ENCODE data around the gene TERT.
"Not testable (repeated sequence)": the region's sequence is repeated elsewhere in the genome, so short reads cannot be mapped to it uniquely, and the experiment has no call there.

Gene TERT

DNA sequence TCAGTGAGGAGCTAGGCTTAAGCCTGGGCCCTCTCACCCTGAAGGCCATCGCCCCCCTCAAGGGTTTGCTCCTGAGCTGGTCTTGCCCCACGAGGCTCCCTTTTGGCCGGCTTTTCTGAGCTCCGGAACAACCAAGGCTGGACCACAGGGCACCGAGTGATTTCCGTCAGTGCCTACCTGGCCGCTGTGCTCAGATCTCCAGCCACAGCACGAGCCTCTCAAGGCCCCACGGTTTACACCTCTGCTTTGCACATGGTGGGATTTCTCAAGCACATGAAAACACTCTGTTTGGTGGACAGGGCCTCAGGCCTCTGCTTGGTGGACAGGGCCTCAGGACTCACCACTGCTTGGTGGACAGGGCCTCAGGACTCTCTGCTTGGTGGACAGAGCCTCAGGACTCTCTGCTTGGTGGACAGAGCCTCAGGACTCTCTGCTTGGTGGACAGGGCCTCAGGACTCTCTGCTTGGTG is 34.3 kb upstream of the TERT start:
- no peak for TF ChIP-seq ZFX (IDR thresholded peaks at IDR 0.05)
- TF ChIP-seq, protein P1, sequence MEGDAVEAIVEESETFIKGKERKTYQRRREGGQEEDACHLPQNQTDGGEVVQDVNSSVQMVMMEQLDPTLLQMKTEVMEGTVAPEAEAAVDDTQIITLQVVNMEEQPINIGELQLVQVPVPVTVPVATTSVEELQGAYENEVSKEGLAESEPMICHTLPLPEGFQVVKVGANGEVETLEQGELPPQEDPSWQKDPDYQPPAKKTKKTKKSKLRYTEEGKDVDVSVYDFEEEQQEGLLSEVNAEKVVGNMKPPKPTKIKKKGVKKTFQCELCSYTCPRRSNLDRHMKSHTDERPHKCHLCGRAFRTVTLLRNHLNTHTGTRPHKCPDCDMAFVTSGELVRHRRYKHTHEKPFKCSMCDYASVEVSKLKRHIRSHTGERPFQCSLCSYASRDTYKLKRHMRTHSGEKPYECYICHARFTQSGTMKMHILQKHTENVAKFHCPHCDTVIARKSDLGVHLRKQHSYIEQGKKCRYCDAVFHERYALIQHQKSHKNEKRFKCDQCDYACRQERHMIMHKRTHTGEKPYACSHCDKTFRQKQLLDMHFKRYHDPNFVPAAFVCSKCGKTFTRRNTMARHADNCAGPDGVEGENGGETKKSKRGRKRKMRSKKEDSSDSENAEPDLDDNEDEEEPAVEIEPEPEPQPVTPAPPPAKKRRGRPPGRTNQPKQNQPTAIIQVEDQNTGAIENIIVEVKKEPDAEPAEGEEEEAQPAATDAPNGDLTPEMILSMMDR (conservative IDR thresholded peaks at IDR 0.05) = no peak
- no peak overlapping the region for H3K27ac ChIP-seq

DNA sequence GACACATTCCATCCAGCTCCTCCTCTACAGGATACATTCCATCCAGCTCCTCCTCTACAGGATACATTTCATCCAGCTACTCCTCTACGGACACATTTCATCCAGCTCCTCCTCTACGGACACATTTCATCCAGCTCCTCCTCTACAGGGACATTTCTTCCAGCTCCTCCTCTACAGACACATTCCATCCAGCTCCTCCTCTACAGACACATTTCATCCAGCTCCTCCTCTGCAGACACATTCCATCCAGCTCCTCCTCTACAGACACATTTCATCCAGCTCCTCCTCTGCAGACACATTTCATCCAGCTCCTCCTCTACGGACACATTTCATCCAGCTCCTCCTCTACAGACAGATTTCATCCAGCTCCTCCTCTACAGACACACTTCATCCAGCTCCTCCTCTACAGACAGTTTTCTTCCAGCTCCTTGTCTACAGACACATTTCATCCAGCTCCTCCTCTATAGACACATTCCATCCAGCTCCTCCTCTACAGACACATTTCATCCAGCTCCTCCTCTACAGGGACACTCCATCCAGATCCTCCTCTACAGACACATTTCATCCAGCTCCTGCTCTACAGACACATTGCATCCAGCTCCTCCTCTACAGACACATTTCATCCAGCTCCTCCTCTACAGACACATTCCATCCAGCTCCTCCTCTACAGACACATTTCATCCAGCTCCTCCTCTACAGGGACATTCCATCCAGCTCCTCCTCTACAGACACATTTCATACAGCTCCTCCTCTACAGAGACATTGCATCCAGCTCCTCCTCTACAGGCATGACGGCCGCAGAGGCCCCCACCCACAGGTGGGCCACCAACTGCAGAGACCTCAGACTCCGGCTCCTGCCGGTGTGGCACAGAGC is 33.6 kb upstream of the TERT start:
- not testable (repeated sequence) for H3K27ac ChIP-seq

DNA sequence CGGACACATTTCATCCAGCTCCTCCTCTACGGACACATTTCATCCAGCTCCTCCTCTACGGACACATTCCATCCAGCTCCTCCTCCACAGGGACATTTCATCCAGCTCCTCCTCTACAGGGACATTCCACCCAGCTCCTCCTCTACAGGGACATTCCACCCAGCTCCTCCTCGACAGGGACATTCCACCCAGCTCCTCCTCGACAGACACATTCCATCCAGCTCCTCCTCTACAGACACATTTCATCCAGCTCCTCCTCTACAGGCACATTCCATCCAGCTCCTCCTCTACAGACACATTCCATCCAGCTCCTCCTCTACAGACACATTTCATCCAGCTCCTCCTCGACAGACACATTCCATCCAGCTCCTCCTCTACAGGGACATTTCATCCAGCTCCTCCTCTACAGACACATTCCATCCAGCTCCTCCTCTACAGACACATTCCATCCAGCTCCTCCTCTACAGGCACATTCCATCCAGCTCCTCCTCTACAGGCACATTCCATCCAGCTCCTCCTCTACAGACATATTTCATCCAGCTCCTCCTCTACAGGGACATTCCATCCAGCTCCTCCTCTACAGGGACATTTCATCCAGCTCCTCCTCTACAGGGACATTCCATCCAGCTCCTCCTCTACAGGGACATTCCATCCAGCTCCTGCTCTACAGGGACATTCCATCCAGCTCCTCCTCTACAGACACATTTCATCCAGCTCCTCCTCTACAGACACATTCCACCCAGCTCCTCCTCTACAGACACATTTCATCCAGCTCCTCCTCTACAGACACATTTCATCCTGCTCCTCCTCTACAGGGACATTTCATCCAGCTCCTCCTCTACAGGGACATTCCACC is 32.3 kb upstream of the TERT start:
- H3K27ac ChIP-seq = not testable (repeated sequence)

DNA sequence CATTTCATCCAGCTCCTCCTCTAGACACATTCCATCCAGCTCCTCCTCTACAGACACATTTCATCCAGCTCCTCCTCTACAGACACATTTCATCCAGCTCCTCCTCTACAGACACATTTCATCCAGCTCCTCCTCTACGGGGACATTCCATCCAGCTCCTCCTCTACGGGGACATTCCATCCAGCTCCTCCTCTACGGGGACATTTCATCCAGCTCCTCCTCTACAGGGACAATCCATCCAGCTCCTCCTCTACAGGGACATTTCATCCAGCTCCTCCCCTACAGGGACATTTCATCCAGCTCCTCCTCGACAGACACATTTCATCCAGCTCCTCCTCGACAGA is 31.6 kb upstream of the TERT start:
- H3K27ac ChIP-seq = not testable (repeated sequence)

DNA sequence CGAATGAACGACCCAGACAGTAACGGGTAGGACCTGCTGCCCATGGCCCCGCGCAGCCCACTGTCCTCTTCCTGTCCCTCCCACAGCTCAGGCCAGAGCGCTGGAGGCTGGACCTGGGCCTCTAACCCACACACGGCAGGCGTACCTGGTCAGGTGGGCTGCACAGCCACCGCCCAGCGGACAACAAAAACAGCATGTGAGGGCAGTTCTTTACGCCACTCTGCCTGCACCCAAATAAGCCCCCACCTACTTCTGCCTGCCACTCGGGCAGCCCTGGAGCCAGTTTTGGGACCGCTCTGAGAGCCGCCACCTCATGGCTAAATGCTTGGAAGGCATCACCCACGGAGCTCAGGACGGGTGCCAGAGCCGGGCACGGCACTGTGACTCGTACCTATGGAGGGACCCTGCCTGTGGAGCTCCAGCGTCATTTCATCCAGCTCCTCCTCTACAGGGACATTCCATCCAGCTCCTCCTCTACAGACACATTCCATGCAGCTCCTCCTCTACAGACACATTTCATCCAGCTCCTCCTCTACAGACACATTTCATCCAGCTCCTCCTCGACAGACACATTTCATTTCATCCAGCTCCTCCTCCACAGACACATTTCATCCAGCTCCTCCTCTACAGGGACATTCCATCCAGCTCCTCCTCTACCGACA is 31.1 kb upstream of the TERT start:
- H3K27ac ChIP-seq = no peak overlapping the region; the same call in 1 of the 2 replicates
- no peak for TF ChIP-seq ZFX (IDR thresholded peaks at IDR 0.05)
- TF ChIP-seq, protein P1 (conservative IDR thresholded peaks at IDR 0.05) = no peak

DNA sequence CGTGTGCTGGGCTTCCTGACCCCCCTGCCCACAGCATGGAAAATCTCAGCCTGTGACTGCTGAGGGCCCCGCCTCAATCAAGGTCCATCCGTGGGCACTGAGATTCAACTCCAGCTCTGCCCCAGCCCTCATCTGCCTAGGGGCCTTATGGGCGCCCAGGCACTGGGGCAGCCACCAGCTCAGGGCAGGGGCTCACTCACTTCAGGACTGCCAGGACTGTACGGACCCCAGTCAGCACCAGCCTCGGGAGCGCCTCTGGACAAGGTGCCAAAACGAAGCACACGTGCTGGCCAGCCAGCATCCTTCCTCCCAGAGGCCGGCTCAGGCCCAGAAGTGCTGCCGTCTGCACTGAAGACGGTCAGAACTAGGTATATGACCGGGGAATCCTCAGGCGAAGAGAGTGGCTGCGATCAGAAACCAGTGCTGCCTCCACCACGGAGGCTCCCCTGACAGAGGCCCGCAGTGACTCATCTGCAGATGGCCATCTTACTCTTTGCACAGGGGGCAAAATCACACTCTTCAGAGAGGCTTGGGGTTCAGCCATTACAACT is 30.4 kb upstream of the TERT start:
- H3K27ac ChIP-seq = no peak overlapping the region
- TF ChIP-seq, protein P1 (conservative IDR thresholded peaks at IDR 0.05) = no peak
- no peak for TF ChIP-seq ZFX (IDR thresholded peaks at IDR 0.05)

DNA sequence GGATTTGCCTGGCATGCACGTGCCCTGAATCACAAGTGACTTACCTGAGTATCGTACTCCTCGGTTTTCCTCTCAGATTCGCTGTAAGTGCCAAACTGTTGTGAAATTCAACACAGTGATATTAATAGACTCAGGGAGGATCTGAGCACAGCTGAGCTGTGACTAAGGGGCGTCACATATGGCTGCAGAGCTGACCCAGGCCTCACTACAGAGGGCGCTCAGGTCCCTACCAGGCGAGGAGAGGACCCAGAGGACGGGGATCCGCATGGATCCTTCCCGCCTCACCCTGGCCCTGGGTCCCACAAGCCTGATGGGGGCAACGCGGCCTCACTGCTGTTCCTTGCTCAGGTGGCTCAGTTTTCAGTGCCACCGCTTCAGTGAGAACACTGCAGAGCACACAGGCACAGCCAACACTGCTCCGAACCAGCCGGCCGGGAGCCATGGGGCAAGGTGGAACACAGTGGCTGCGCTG is 29.9 kb upstream of the TERT start:
- no peak overlapping the region for H3K27ac ChIP-seq
- TF ChIP-seq, protein P1 (conservative IDR thresholded peaks at IDR 0.05) = no peak
- TF ChIP-seq ZFX (IDR thresholded peaks at IDR 0.05) = no peak

DNA sequence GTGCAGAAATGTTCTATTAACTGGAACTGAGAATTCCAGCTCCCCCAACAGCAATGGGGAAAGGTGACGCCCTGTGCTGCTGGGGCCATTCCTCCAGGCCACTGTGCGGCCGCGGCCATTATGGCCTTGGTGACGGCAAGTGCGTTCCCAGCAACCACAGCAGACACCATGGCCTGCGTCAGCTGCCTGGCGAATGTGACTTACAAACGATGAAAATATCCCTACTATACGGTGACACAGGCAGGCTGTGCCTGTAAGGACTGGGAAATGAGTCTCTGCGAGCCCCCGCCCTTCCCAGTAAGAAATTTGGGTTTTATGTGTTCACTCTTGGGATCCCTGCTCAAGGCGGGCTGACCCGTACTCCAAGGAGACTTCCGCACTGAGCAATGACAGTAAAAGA is 29.4 kb upstream of the TERT start:
- TF ChIP-seq, protein P1 (conservative IDR thresholded peaks at IDR 0.05) = no peak
- no peak for TF ChIP-seq ZFX (IDR thresholded peaks at IDR 0.05)
- H3K27ac ChIP-seq = no peak overlapping the region

All from C4-2B (cell line).